ENCODE data around the gene APBB2.

- no peak for TF ChIP-seq ZNF138 (CRISPR knock-in tag; conservative IDR thresholded peaks at IDR 0.05)
- TF ChIP-seq USF2 (CRISPR knock-in tag; IDR thresholded peaks at IDR 0.05), result no peak
- TF ChIP-seq CTCF (IDR thresholded peaks at IDR 0.05), result no peak
- no peak for TF ChIP-seq SP1 (CRISPR knock-in tag; conservative IDR thresholded peaks at IDR 0.05)
- no peak for TF ChIP-seq IRF1 (CRISPR knock-in tag; IDR thresholded peaks at IDR 0.05)
- no peak for TF ChIP-seq GABPB1 (CRISPR knock-in tag; IDR thresholded peaks at IDR 0.05)
Measured at GRCh38 chr4:40844261-40844660, 370.1 kb downstream of the APBB2 start.
